GM12878 (cell line): ENCODE measurements around the gene HYAL1. TPM values are rescaled to one million over a fixed set of nuclear protein-coding genes. Genes with fewer than 3 reads are reported as not detected.

ENCODE experiments used
- PRDM15 ChIP-seq: fragments of 450-650 bp; formaldehyde crosslinking; IDR thresholded peaks from 2 replicates; pipeline ENCODE4 v1.4.0; 2020; ENCODE audit warnings: mild to moderate bottlenecking, moderate library complexity
- polyA plus RNA-seq, 11 experiments: library from polyadenylated mRNA; depleted of rRNA in 4 of 11; unstranded in 6 of 11; stranded (reverse) in 5 of 11; fragments of >200 nt; fragmentation: Nextera tagmentation in 4 of 11; fragmentation: Illumina TruSeq in 1 of 11; extraction: Ambion mirVana in 4 of 11; extraction: Trizol in 1 of 11; gene quantifications; 1 replicate in 1 of 11; 2 replicates in 10 of 11; pipeline versions ENCODE4 v1.2.1 to v1.2.3, GENCODE V29; 2011 to 2016; ENCODE audit warnings: inconsistent platforms in 2 of 11, missing spikeins in 2 of 11, low read depth in 1 of 11
- total RNA-seq, 4 experiments: library from RNA; depleted of rRNA in 3 of 4; stranded (reverse); fragments of >200 nt in 3 of 4; fragmentation: Illumina TruSeq in 1 of 4; extraction: Trizol in 1 of 4; gene quantifications; 2 replicates each; pipeline versions ENCODE4 v1.2.1 to v1.2.3, GENCODE V29; 2013 to 2021

The HYAL1 gene
- total and polyA plus RNA-seq, 10 of the 15 experiments (the other 5 are each of a cell fraction or from before 2014, with no cell fraction given), result 0.04 to 0.55 (median 0.18) TPM; not detected in 2

DNA sequence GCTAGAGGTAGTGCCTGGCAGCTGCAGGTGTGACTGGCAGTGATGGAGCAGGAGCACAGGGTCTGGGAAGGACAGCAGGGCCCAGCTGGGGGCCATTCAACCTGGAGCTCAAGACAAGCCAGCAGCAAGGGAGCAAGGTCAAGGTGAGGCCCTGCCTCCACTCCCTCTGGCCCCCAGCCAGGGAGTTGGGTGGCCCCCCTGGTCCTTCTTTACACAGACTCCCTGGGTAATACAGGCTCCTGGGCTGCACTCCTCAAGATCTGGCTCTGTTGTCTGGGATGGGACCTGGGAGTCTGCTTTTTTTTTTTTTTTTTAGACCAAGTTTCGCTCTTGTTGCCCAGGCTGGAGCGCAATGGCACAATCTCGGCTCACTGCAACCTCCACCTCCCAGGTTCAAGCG, 52.9 kb downstream of the HYAL1 start (continued):
- no peak for TF ChIP-seq PRDM15 (CRISPR knock-in tag)

Other genes starting within 250 kb of the HYAL1 start
Only the 7 nearest of the 18 such genes appear.
- gene SEMA3B, start 34.4 kb downstream of the HYAL1 start, total RNA-seq (2014; rRNA removed), result 0.11 and 0.16 TPM in 2 replicates
- gene SEMA3B, start 34.4 kb downstream of the HYAL1 start, total RNA-seq (2014; rRNA removed; fragmentation: Illumina TruSeq; extraction: Trizol), result 0.05 and 0.09 TPM in 2 replicates
- 0.59 and 0.74 TPM in 2 replicates for gene SEMA3B, start 34.4 kb downstream of the HYAL1 start, total RNA-seq (2021)
- 0.33 and 0.48 TPM in 2 replicates for gene SEMA3B, start 34.4 kb downstream of the HYAL1 start, polyA plus RNA-seq (2011; rRNA removed)
- 0.06 TPM in 1 of 2 replicates, not detected in the other for gene SEMA3B, start 34.4 kb downstream of the HYAL1 start, polyA plus RNA-seq (2014; fragmentation: Illumina TruSeq; extraction: Trizol)
- gene SEMA3B, start 34.4 kb downstream of the HYAL1 start, polyA plus RNA-seq (2014; fragmentation: Nextera tagmentation; extraction: Ambion mirVana), result not detected
- 0.37 and 0.47 TPM in 2 replicates for gene SEMA3B, start 34.4 kb downstream of the HYAL1 start, polyA plus RNA-seq (2014; rRNA removed)
- gene SEMA3B, start 34.4 kb downstream of the HYAL1 start, polyA plus RNA-seq (2016; fragmentation: Nextera tagmentation; extraction: Ambion mirVana), result under 1 TPM; 0.09 to 0.16 TPM
- gene LSMEM2, start 24.5 kb downstream of the HYAL1 start, total RNA-seq (2014; rRNA removed), result not detected in 2 replicates
- not detected in 2 replicates for gene LSMEM2, start 24.5 kb downstream of the HYAL1 start, total RNA-seq (2014; rRNA removed; fragmentation: Illumina TruSeq; extraction: Trizol)
- not detected in 2 replicates for gene LSMEM2, start 24.5 kb downstream of the HYAL1 start, total RNA-seq (2021)
- not detected in 2 replicates for gene LSMEM2, start 24.5 kb downstream of the HYAL1 start, polyA plus RNA-seq (2011; rRNA removed)
- not detected in 2 replicates for gene LSMEM2, start 24.5 kb downstream of the HYAL1 start, polyA plus RNA-seq (2014; fragmentation: Illumina TruSeq; extraction: Trizol)
- not detected for gene LSMEM2, start 24.5 kb downstream of the HYAL1 start, polyA plus RNA-seq (2014; fragmentation: Nextera tagmentation; extraction: Ambion mirVana)
- gene LSMEM2, start 24.5 kb downstream of the HYAL1 start, polyA plus RNA-seq (2014; rRNA removed), result not detected in 2 replicates
- gene LSMEM2, start 24.5 kb downstream of the HYAL1 start, polyA plus RNA-seq (2016; fragmentation: Nextera tagmentation; extraction: Ambion mirVana), result under 1 TPM in 1 of 2 experiments, not detected in 1; 0.17 TPM
- gene IFRD2, start 11.1 kb downstream of the HYAL1 start, total RNA-seq (2014; rRNA removed), result 81.7 and 100 TPM in 2 replicates
- 47.5 and 52.0 TPM in 2 replicates for gene IFRD2, start 11.1 kb downstream of the HYAL1 start, total RNA-seq (2014; rRNA removed; fragmentation: Illumina TruSeq; extraction: Trizol)
- gene IFRD2, start 11.1 kb downstream of the HYAL1 start, total RNA-seq (2021), result 96.6 and 103 TPM in 2 replicates
- gene IFRD2, start 11.1 kb downstream of the HYAL1 start, polyA plus RNA-seq (2011; rRNA removed), result 12.4 and 19.1 TPM in 2 replicates
- gene IFRD2, start 11.1 kb downstream of the HYAL1 start, polyA plus RNA-seq (2014; fragmentation: Illumina TruSeq; extraction: Trizol), result 19.1 and 44.1 TPM in 2 replicates
- gene IFRD2, start 11.1 kb downstream of the HYAL1 start, polyA plus RNA-seq (2014; fragmentation: Nextera tagmentation; extraction: Ambion mirVana), result 10 to 100 TPM; 33.7 to 82.8 TPM
- 77.8 and 87.5 TPM in 2 replicates for gene IFRD2, start 11.1 kb downstream of the HYAL1 start, polyA plus RNA-seq (2014; rRNA removed)
- 100 to 1,000 TPM; 144 to 153 TPM for gene IFRD2, start 11.1 kb downstream of the HYAL1 start, polyA plus RNA-seq (2016; fragmentation: Nextera tagmentation; extraction: Ambion mirVana)
- gene HYAL3, start 4.2 kb downstream of the HYAL1 start, total RNA-seq (2014; rRNA removed), result 3.6 and 4.0 TPM in 2 replicates
- 2.0 and 2.4 TPM in 2 replicates for gene HYAL3, start 4.2 kb downstream of the HYAL1 start, total RNA-seq (2014; rRNA removed; fragmentation: Illumina TruSeq; extraction: Trizol)
- gene HYAL3, start 4.2 kb downstream of the HYAL1 start, total RNA-seq (2021), result 2.8 and 3.9 TPM in 2 replicates
- 0.94 and 1.4 TPM in 2 replicates for gene HYAL3, start 4.2 kb downstream of the HYAL1 start, polyA plus RNA-seq (2011; rRNA removed)
- gene HYAL3, start 4.2 kb downstream of the HYAL1 start, polyA plus RNA-seq (2014; fragmentation: Illumina TruSeq; extraction: Trizol), result 0.49 and 1.8 TPM in 2 replicates
- under 1 TPM; 0.37 TPM for gene HYAL3, start 4.2 kb downstream of the HYAL1 start, polyA plus RNA-seq (2014; fragmentation: Nextera tagmentation; extraction: Ambion mirVana)
- gene HYAL3, start 4.2 kb downstream of the HYAL1 start, polyA plus RNA-seq (2014; rRNA removed), result 3.7 and 4.0 TPM in 2 replicates
- gene HYAL3, start 4.2 kb downstream of the HYAL1 start, polyA plus RNA-seq (2016; fragmentation: Nextera tagmentation; extraction: Ambion mirVana), result 1 to 10 TPM; 4.1 to 4.2 TPM
- gene NAA80, start 4.2 kb downstream of the HYAL1 start, total RNA-seq (2014; rRNA removed), result 8.5 and 9.2 TPM in 2 replicates
- gene NAA80, start 4.2 kb downstream of the HYAL1 start, total RNA-seq (2014; rRNA removed; fragmentation: Illumina TruSeq; extraction: Trizol), result 2.9 and 3.8 TPM in 2 replicates
- 9.0 and 9.1 TPM in 2 replicates for gene NAA80, start 4.2 kb downstream of the HYAL1 start, total RNA-seq (2021)
- 2.4 and 5.1 TPM in 2 replicates for gene NAA80, start 4.2 kb downstream of the HYAL1 start, polyA plus RNA-seq (2011; rRNA removed)
- 2.6 and 6.4 TPM in 2 replicates for gene NAA80, start 4.2 kb downstream of the HYAL1 start, polyA plus RNA-seq (2014; fragmentation: Illumina TruSeq; extraction: Trizol)
- under 1 TPM; 0.48 to 0.62 TPM for gene NAA80, start 4.2 kb downstream of the HYAL1 start, polyA plus RNA-seq (2014; fragmentation: Nextera tagmentation; extraction: Ambion mirVana)
- gene NAA80, start 4.2 kb downstream of the HYAL1 start, polyA plus RNA-seq (2014; rRNA removed), result 12.7 and 13.6 TPM in 2 replicates
- gene NAA80, start 4.2 kb downstream of the HYAL1 start, polyA plus RNA-seq (2016; fragmentation: Nextera tagmentation; extraction: Ambion mirVana), result 1 to 10 TPM; 7.0 to 8.0 TPM
- gene HYAL2, start 19.2 kb upstream of the HYAL1 start, total RNA-seq (2014; rRNA removed), result 17.7 and 21.8 TPM in 2 replicates
- gene HYAL2, start 19.2 kb upstream of the HYAL1 start, total RNA-seq (2014; rRNA removed; fragmentation: Illumina TruSeq; extraction: Trizol), result 7.6 and 7.7 TPM in 2 replicates
- 12.4 and 14.8 TPM in 2 replicates for gene HYAL2, start 19.2 kb upstream of the HYAL1 start, total RNA-seq (2021)
- gene HYAL2, start 19.2 kb upstream of the HYAL1 start, polyA plus RNA-seq (2011; rRNA removed), result 6.0 and 11.0 TPM in 2 replicates
- 0.87 and 6.4 TPM in 2 replicates for gene HYAL2, start 19.2 kb upstream of the HYAL1 start, polyA plus RNA-seq (2014; fragmentation: Illumina TruSeq; extraction: Trizol)
- under 1 TPM; 0.06 to 0.31 TPM for gene HYAL2, start 19.2 kb upstream of the HYAL1 start, polyA plus RNA-seq (2014; fragmentation: Nextera tagmentation; extraction: Ambion mirVana)
- 14.4 and 21.2 TPM in 2 replicates for gene HYAL2, start 19.2 kb upstream of the HYAL1 start, polyA plus RNA-seq (2014; rRNA removed)
- 10 to 100 TPM; 17.1 to 17.4 TPM for gene HYAL2, start 19.2 kb upstream of the HYAL1 start, polyA plus RNA-seq (2016; fragmentation: Nextera tagmentation; extraction: Ambion mirVana)
- 31.1 and 34.7 TPM in 2 replicates for gene TUSC2, start 24.6 kb upstream of the HYAL1 start, total RNA-seq (2014; rRNA removed)
- gene TUSC2, start 24.6 kb upstream of the HYAL1 start, total RNA-seq (2014; rRNA removed; fragmentation: Illumina TruSeq; extraction: Trizol), result 17.7 and 18.0 TPM in 2 replicates
- 33.8 and 34.5 TPM in 2 replicates for gene TUSC2, start 24.6 kb upstream of the HYAL1 start, total RNA-seq (2021)
- gene TUSC2, start 24.6 kb upstream of the HYAL1 start, polyA plus RNA-seq (2011; rRNA removed), result 24.3 and 37.8 TPM in 2 replicates
- gene TUSC2, start 24.6 kb upstream of the HYAL1 start, polyA plus RNA-seq (2014; fragmentation: Illumina TruSeq; extraction: Trizol), result 24.3 and 27.0 TPM in 2 replicates
- 10 to 100 TPM in 1 of 2 experiments, 1 to 10 TPM in 1; 4.0 to 10.2 TPM for gene TUSC2, start 24.6 kb upstream of the HYAL1 start, polyA plus RNA-seq (2014; fragmentation: Nextera tagmentation; extraction: Ambion mirVana)
- gene TUSC2, start 24.6 kb upstream of the HYAL1 start, polyA plus RNA-seq (2014; rRNA removed), result 69.4 and 79.5 TPM in 2 replicates
- gene TUSC2, start 24.6 kb upstream of the HYAL1 start, polyA plus RNA-seq (2016; fragmentation: Nextera tagmentation; extraction: Ambion mirVana), result 10 to 100 TPM; 71.1 to 73.8 TPM